Fibroblast of skin of right quadriceps (primary cell): Measurements from ENCODE around the gene DCDC2.

Experiments used
- DNase-seq: peaks from one replicate; pipeline ENCODE4 v3.0.0-alpha.2; 2013

Gene DCDC2

DNA sequence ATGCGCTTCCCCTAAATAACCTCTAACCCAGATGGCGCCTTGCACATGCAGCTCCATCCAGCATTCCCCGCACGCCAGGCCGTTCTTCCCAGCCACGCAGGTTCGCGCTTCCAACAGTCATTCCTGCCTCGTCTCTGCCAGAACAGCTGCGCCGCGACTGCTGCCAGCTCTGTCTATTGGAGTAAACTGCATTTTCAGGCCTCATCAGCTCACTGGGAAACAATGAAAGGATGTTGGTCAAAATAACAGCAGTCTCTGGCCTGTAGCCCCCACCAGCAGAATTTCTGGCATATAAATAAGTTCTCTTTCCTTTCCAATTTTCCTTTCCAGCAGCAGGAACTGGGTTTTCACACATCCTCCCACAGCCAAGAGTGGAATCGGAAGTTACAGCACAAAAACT, 217.3 kb downstream of the DCDC2 start:
- no peak for DNase-seq

DNA sequence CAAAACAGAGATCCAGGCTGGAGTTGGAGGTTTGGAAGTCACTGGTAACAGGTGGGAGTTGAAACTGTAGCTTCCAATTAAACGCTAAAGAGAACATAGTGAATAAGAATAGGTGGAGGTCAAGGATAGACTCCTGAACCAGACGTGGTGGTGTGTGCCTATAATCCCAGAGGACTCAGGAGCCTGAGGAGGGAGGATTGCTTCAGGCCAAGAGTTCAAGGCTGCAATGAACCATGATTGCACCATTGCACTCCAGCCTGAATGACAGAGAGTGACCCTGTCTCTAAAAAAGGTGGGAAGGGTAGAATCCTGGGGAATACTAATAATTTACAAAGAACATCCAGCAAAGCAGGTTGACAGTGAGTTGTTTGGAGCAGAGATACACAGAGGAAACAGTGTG, 218.2 kb downstream of the DCDC2 start:
- no peak for DNase-seq

DNA sequence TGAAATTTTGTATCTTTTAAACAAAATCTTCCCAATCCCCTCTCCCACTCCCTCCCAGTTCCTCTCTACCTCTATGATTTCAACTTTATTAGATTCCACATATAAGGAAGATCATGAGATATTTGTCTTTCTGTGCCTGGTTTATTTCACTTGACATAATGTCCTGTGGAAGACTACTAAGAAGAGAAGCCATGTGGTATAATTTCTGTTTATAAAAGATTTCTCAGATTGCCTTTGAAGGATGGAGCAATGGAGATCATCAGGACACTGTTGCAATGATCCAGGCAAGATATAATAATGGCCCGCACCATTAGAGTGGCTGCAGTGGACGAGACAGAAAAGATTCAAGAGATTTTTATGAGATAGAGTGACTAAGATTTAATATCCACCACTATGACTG, 218.8 kb downstream of the DCDC2 start:
- DNase-seq, result no peak

DNA sequence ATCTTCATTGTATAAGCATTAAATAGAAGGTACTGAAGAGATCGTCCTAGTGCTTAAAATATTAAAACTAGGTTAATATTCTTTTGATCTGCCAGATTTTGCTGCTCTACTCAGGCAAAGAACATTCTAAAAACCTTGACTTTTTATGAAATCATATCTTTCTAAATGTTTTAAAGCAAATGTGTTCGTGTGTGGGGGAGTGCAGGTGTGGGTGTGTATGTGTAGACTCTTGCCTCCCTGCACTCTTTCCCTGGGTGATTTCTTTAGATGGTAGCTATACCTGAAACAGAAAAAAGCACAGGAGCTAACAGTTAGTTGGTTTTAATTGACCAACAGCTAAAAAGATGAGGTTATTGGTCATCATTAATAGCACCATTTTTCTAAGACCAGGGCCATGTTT, 226.1 kb downstream of the DCDC2 start:
- no peak for DNase-seq

DNA sequence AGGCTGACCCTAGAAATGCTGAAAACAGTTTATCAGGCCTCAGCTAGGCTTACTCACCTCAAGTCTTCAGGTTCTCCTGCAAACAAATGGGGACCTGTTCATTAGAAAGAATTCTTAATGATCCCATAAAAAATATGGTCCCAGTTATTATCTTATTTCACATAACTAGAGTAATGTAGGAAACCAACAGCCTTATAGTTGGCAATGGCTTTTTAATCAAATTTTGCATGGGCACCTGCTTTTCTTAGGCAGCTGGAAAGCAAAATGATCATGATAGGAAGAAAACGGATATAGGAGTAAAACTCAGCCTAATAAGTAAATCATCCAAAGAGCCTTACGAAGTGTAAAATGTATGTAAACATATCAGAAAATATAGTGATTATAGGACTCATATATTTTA, 230.5 kb downstream of the DCDC2 start:
- DNase-seq, result no peak

DNA sequence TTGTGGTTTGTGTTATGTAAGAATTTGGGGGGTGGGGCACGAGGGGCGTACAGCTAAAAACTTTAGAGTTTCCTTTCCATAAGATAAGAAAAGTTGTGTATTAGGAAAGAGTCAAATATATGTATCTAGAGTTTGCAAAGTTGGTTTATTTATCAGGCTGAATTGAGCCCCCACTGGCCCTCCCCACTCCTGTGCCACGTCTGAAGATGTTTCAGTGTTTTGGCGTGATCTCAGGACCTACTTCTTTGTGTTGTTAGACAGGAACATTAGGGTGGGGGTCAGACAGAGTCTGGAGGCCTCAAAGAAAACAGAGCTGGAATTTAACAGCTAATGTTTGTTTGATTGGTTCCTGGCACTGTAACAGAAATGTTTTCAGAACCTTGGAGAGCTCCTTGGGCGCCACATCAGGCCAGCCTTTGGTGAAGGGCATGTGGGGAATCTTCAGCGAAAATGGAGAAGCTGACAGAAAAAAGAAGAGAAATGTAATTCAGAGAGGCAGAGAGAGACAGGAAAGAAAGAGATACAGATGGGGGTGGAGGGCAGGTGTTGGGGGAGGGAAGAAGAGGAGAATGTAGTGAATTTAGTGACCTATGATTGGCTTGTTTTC, 231.2 kb downstream of the DCDC2 start:
- DNase-seq, result peak; percentile 32

DNA sequence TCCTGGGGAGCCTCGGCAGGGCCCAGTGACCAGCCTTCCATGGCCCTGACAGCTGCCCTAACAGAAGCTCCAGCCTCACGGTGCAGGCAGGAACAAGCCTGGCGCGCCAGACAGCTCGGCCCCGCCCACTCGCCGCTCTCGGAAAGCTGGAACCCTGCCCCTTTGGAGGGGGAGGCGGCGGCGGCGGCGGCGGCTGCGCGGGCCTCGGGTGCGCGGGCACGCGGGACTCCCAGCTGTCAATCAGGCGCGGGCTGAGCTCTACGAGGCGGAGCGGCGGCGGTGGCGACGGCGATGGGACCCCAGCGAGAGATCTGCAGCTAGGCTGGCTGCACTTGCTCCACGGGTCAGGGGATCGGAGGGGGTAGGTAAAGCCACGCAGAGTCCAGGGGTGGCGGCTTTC, 231.9 kb downstream of the DCDC2 start, which contains the start of gene NRSN1:
Gene NRSN1 (plus strand): TSS at position 236 of the 400 bp plus-strand sequence. CDS start 8,113 bp downstream, outside the sequence.
- DNase-seq, result no peak

DNA sequence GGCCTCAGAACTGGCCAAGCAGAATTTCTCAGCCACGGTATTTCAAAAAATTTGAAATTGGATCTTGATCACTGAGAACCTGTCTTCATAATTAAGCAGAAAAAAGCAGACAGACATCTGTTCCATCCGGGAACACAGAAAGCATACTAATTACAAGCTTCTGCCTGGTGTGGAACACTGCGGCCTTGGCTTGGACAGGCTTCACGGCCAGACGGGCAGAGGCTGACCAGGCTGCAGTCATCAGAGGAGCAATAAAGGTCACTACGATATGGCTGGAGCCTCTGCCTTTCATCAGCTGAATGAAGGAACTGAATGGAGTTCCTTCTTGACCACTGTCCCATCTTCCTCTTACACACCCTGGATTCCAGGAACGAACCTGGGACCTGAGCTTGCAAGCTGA, 235.7 kb downstream of the DCDC2 start:
- no peak for DNase-seq
